Fibroblast of skin of back (primary cell): ENCODE data around the gene ST7.
"Not testable (repeated sequence)": the region's sequence is repeated elsewhere in the genome, so short reads cannot be mapped to it uniquely, and the experiment has no call there.

Experiments used
- DNase-seq: peaks from one replicate; pipeline ENCODE4 v3.0.0-alpha.2; 2013

The ST7 gene

GRCh38 chr7:117009705-117010361 is 56.5 kb downstream of the ST7 start:
- no peak for DNase-seq

DNA sequence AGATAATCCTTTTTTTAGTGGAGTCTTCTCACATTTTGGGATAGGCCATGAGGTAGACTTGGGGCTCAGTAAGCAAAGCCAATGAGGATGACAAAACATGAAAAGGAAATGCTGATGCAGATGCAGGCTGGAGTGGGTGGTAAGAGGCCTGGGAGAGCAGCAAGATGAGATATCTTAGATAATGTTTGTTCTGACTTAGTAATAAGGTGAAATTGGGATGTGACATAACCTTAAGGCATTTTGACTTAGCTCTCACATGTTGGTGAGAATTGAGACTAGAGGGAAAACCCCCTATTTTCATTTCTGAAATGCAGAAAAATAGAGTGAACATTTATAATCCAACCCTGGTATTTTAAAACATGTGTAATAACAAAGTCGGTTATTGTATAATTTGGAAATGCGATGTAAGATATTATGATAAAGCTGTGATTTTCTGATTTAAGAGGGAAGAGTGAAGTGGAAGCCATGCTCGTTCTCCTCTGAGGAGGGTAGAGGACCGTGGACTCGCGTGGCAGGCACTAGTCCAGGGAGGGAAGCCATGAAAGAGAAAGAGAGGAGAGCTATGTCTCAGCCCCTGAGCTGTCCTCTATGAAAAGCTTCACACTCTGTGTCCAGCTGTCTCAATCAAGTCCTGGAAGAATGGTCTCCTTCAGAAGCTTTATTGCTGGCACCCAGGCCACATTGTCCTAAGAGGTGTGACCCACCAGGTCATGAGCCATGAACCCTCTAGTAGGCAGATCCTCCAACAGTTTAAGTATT is 57.3 kb downstream of the ST7 start:
- peak; percentile 70 for DNase-seq

GRCh38 chr7:117011419-117012260 is 58.3 kb downstream of the ST7 start:
- DNase-seq, result no peak

GRCh38 chr7:117012284-117012683 is 59.0 kb downstream of the ST7 start:
- no peak for DNase-seq

DNA sequence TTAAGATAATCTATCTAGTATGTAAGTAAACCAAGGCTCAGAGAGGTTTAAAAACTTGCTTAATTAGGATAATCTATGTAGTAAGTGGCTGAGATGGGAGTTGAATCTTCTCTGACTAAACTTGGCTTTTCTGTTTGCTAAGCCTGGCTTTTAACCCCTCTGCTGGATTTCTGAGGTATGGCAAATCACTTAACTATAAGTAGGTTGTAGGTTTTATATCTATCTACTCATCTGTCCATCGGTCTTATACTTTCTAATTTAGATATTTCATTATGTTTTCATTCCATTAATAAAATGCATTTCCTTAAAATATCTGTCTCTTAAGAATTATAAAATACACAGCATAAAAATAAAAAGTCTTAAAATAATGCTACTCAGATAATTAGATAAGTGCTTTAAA is 59.4 kb downstream of the ST7 start:
- DNase-seq, result peak; percentile 59

DNA sequence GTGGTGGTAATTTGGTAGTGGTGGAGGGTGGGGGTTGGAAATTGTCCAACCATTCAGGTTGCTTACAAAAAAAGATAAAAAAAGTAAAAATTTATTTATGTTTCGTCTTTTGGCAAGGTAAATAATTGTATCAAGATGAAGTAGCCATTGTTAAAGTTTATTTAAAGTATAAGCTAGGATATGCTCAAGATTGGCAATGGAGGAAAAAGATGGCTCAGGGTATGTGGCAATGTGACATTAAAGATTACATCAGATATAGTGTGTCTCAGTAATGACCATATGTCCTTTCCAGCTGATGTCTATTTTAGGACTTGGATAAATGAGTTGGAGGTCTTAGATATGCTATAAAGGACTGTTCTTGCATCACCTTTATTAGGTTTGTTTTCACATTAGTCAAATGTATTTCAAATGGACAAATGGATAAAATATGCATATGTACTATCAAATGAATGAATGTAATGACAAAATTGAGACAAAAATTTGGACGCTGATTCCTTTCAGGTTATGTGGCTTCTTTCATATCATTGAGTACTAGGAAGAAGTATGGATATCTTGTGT is 60.9 kb downstream of the ST7 start:
- no peak for DNase-seq

- DNase-seq, result no peak
Measured at GRCh38 chr7:117014673-117015133, 61.4 kb downstream of the ST7 start.

GRCh38 chr7:117015258-117016184 is 62.2 kb downstream of the ST7 start:
- DNase-seq, result no peak

- DNase-seq, result no peak
Measured at GRCh38 chr7:117017017-117017451, 63.7 kb downstream of the ST7 start.

- no peak for DNase-seq
Measured at GRCh38 chr7:117017702-117018266, 64.5 kb downstream of the ST7 start.

DNA sequence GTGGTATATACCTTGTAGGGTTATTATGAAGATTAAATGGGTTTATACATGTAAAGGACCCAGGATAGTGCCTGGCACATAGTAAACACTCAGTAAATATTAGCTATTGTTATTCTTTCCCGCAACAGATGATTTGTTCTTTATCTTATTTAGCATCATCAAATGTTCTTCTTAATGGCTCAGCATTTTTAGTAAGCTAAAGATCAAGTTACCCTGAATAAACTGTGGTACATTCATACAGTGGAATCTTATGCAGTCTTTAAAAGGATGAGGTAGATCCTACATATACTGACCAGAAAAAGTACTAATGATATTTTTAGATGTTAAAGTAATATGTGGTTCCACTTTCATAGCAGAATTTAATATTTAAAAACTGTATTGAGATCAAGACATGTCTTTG is 65.4 kb downstream of the ST7 start:
- DNase-seq, result no peak

DNA sequence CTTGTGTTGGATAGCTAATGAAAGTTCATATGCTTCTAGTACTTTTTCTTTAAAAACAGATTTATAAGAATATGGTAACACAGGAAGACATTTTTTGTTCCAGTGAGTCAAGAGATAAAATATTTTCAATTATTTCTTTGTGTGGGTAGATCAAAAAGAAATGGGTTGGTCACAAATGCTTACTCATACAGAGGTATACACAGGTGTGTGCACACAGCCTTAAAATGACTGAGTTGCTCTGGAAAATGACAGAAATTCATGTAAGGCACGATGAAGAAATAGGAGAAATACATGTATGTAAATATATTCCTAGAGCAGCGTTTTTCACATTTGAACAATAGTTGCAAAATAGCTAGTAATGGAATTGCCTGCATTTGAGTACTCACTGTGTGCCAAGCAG is 66.0 kb downstream of the ST7 start:
- DNase-seq, result no peak

- DNase-seq, result peak; percentile 90
Measured at GRCh38 chr7:117019786-117020590, 66.7 kb downstream of the ST7 start.

DNA sequence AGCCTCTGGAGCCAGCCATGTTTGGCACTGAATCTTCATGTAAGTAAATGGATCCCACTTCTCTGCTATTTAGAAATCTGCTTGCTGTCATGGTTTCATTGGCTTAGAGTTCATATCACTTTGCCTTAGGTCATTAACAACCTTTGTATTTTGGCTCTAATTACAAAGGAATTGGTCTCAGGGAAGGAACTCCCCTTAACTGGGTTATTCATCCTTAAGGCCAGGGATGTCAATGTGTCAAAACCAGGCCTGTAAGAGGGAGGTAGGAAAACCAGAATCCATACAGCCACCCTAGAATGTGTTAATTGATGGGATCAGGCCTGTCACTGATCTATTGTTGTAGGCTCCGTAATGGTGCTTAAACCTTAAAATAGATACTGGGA is 67.3 kb downstream of the ST7 start:
- no peak for DNase-seq

- no peak for DNase-seq
Measured at GRCh38 chr7:117021366-117021765, 68.1 kb downstream of the ST7 start.

GRCh38 chr7:117021986-117022385 is 68.7 kb downstream of the ST7 start:
- DNase-seq, result no peak

- no peak for DNase-seq
Measured at GRCh38 chr7:117023325-117023854, 70.1 kb downstream of the ST7 start.

DNA sequence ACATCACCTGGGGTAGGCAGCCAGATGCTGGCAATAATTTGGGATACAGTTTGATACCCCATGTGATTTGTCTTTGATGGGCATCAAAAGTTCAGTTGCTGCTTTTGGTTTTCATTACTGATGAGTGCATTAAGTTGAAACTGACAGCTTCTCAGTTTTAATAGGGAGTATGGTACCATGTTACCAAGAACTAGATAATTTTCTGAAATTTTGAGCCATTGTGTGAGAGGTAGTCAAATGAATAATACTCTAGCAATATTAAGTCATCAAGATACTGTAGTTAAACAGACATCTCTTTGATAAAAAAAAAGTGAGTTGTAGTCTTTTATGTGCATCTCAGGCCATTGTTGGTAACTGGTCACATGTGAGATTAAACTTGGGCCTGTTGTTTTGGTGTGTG is 71.5 kb downstream of the ST7 start:
- DNase-seq, result no peak

- peak; percentile 77 for DNase-seq
Measured at GRCh38 chr7:117025891-117026290, 72.6 kb downstream of the ST7 start.

- not testable (repeated sequence) for DNase-seq
Measured at GRCh38 chr7:117030346-117030745, 77.0 kb downstream of the ST7 start.
